DOHH2 (cell line): ENCODE data around the gene SCN5A.

Experiments
- H3F3A ChIP-seq: fragments of 200-600 bp; sonication (generic), shearing (Covaris generic); 2 replicates; pipeline ENCODE4 v1.6.0; 2016; ENCODE audit warnings: antibody characterized with exemption, mild to moderate bottlenecking; ENCODE audit not compliant: control insufficient read depth, insufficient read depth
- H3K27ac ChIP-seq: fragments of 200-600 bp; sonication (generic); 2 replicates; pipeline ENCODE4 v1.5.1; 2014; ENCODE audit warnings: low read depth, mild to moderate bottlenecking, low read length, moderate library complexity
- H3K27me3 ChIP-seq: fragments of 200-600 bp; sonication (generic); 2 replicates; pipeline ENCODE4 v1.6.1; 2014; ENCODE audit warnings: mild to moderate bottlenecking, low read length, mixed read lengths; ENCODE audit not compliant: control insufficient read depth
- H3K36me3 ChIP-seq: fragments of 200-600 bp; sonication (generic); 2 replicates; pipeline ENCODE4 v1.6.1; 2014; ENCODE audit warnings: mild to moderate bottlenecking, low read length, moderate library complexity, mixed read lengths; ENCODE audit not compliant: control insufficient read depth
- H3K4me1 ChIP-seq: fragments of 200-600 bp; sonication (generic); 2 replicates; pipeline ENCODE4 v1.6.1; 2014; ENCODE audit warnings: mild to moderate bottlenecking, low read length, mixed read lengths; ENCODE audit not compliant: control insufficient read depth
- H3K4me2 ChIP-seq: fragments of 200-600 bp; sonication (generic); 2 replicates; pipeline ENCODE4 v1.6.0; 2014; ENCODE audit warnings: mild to moderate bottlenecking, low read length, moderate library complexity
- H3K4me3 ChIP-seq: fragments of 200-600 bp; sonication (generic); 2 replicates; pipeline ENCODE4 v1.5.1; 2014; ENCODE audit warnings: mild to moderate bottlenecking, low read length, mixed read lengths
- H3K79me2 ChIP-seq: fragments of 200-600 bp; sonication (generic); 2 replicates; pipeline ENCODE4 v1.6.1; 2014; ENCODE audit warnings: mild to moderate bottlenecking, low read length, mixed read lengths; ENCODE audit not compliant: control insufficient read depth
- H3K9me2 ChIP-seq: fragments of 200-600 bp; sonication (generic); replicated peaks from 2 replicates; pipeline ENCODE4 v1.6.1; 2014; ENCODE audit warnings: mild to moderate bottlenecking, low read length, mixed read lengths; ENCODE audit not compliant: control insufficient read depth
- H3K9me3 ChIP-seq: fragments of 200-600 bp; sonication (generic); 2 replicates; pipeline ENCODE4 v1.6.1; 2014; ENCODE audit warnings: antibody characterized with exemption, low read length, mixed read lengths; ENCODE audit not compliant: control insufficient read depth, insufficient read depth
- H4K20me1 ChIP-seq: fragments of 200-600 bp; sonication (generic); 2 replicates; pipeline ENCODE4 v1.6.0; 2014; ENCODE audit warnings: low read depth, mild to moderate bottlenecking, antibody characterized with exemption, low read length, moderate library complexity; ENCODE audit not compliant: control insufficient read depth, insufficient read depth
- EZH2phosphoT487 ChIP-seq: fragments of 200-600 bp; sonication (generic); IDR thresholded peaks from 2 replicates; pipeline ENCODE4 v1.6.1; 2017; ENCODE audit warnings: borderline replicate concordance, mild to moderate bottlenecking, antibody characterized with exemption, low read length, moderate library complexity, mixed read lengths
- TF ChIP-seq, protein P1 (sequence below): fragments of 200-600 bp; sonication (generic); IDR thresholded peaks from one replicate; pipeline ENCODE4 v1.5.1; 2014; ENCODE audit warnings: antibody characterized with exemption, mild to moderate bottlenecking, low read depth, low read length; ENCODE audit not compliant: poor library complexity, severe bottlenecking

Gene SCN5A

DNA sequence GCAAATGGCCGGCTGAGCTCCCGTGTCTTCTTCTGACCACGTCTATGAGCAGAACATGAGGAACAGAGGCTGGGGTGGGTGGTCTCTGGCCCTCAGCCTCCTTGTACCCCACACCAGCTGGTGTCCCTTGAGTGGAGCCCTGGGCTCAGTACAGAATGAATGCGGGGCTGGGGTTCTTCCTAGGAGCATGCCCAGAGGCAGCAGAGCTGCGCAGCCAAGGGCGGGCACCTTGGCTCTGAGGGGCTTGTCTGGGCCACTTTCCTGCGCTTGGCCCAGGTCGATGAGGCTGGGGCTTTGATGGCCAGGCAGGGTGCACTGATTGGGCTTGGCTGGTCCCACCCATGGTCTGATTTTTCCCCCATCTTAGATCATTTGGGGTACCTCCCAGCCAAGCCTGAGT, 6.4 kb downstream of the SCN5A start:
- no peak overlapping the region for H3K4me2 ChIP-seq
- H3K4me3 ChIP-seq, result no peak overlapping the region
- H3K9me3 ChIP-seq, result no peaks in the 10 kb centered on the region
- no peaks in the 10 kb centered on the region for H3K9me2 ChIP-seq
- no peaks in the 10 kb centered on the region for H3K27me3 ChIP-seq
- H3K79me2 ChIP-seq, result no peaks in the 10 kb centered on the region
- no peak for TF ChIP-seq EZH2phosphoT487
- TF ChIP-seq, protein P1, sequence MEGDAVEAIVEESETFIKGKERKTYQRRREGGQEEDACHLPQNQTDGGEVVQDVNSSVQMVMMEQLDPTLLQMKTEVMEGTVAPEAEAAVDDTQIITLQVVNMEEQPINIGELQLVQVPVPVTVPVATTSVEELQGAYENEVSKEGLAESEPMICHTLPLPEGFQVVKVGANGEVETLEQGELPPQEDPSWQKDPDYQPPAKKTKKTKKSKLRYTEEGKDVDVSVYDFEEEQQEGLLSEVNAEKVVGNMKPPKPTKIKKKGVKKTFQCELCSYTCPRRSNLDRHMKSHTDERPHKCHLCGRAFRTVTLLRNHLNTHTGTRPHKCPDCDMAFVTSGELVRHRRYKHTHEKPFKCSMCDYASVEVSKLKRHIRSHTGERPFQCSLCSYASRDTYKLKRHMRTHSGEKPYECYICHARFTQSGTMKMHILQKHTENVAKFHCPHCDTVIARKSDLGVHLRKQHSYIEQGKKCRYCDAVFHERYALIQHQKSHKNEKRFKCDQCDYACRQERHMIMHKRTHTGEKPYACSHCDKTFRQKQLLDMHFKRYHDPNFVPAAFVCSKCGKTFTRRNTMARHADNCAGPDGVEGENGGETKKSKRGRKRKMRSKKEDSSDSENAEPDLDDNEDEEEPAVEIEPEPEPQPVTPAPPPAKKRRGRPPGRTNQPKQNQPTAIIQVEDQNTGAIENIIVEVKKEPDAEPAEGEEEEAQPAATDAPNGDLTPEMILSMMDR, result no peak
- H3F3A ChIP-seq, result no peaks in the 10 kb centered on the region
- no peaks in the 10 kb centered on the region for H3K36me3 ChIP-seq
- no peak overlapping the region for H3K27ac ChIP-seq
- no peaks in the 10 kb centered on the region for H4K20me1 ChIP-seq
- no peaks in the 10 kb centered on the region for H3K4me1 ChIP-seq

DNA sequence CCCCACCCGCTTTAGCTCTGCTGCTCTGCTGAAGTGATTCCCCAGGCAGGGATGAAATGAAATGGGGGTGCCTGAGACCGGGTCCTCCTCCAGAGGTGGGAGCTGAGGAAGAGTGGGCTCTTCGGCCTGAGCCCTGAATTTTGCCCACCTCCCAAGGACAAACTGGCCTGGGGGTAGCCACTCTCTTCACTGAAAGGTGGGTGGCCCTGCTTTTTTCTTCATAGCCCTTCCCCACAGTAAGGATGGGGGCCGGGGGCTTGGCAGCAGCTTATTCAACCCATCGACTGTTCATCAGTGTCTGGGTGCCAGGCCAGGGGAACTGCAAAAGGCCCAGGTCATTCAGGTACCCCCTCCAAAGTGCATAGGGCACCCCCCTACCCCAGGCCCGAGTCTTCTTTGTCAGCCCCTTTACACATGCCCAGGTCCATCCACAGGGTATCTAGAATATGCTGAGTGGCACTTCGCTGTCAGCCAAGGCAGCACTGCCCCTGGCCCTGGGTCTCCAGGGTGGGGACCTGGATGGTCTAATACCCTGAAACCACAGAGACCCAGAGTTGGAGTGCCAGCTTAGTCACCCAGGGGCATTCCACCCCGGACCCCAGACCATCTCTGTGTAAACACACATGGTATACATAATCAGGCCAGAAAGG, 7.9 kb downstream of the SCN5A start:
- no peaks in the 10 kb centered on the region for H3K9me3 ChIP-seq
- no peak overlapping the region for H3K27ac ChIP-seq
- H3K4me3 ChIP-seq, result no peak overlapping the region
- no peaks in the 10 kb centered on the region for H3K36me3 ChIP-seq
- no peaks in the 10 kb centered on the region for H3K79me2 ChIP-seq
- no peaks in the 10 kb centered on the region for H3K27me3 ChIP-seq
- TF ChIP-seq, protein P1, result no peak
- TF ChIP-seq EZH2phosphoT487, result no peak
- H3K4me1 ChIP-seq, result no peaks in the 10 kb centered on the region
- H3F3A ChIP-seq, result no peaks in the 10 kb centered on the region
- H3K4me2 ChIP-seq, result no peak overlapping the region
- H3K9me2 ChIP-seq, result no peaks in the 10 kb centered on the region
- no peaks in the 10 kb centered on the region for H4K20me1 ChIP-seq

DNA sequence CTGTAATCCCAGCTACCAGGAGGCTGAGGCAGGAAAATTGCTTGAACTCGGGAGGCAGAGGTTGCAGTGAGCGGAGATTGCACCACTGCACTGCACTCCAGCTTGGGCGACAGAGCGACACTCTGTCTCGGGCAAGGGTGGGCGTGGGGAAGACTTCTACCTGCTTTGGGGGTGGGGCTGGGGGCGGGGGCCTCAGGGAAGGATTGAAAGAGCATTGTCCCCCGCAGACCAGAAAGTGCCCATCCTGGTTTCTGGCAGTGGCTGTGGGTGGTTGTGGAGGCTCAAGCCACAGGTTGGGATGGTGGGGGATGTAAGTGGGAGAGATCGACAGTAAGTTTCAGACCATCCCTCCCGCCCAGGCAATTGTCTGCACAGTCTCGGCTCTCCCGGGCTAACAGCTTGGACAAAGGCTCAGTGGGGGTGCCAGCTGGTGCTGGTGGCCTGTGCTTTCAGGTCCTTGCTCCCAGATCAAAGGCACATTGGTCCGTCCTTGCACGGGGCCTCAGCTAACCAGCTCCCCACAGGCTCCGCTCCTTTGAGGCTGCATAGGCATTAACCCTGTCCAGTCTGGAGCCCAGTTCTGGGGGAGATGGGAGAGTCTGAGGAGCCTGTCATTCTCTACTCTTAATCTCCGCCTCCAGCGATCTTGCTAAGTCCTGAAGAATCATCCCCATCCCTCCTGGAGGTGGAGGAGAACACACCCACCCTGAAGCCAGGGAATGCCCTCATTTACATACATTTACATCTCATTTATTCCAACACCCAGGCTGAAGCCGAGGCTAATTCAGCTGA, 8.6 kb downstream of the SCN5A start:
- TF ChIP-seq EZH2phosphoT487, result no peak
- TF ChIP-seq, protein P1, result no peak
- no peaks in the 10 kb centered on the region for H3F3A ChIP-seq
- no peaks in the 10 kb centered on the region for H3K9me3 ChIP-seq
- H3K9me2 ChIP-seq, result no peaks in the 10 kb centered on the region
- H3K36me3 ChIP-seq, result no peaks in the 10 kb centered on the region
- no peak overlapping the region for H3K27ac ChIP-seq
- no peak overlapping the region for H3K4me2 ChIP-seq
- H3K79me2 ChIP-seq, result no peaks in the 10 kb centered on the region
- H3K4me3 ChIP-seq, result no peak overlapping the region
- H4K20me1 ChIP-seq, result no peaks in the 10 kb centered on the region
- H3K4me1 ChIP-seq, result no peaks in the 10 kb centered on the region
- no peaks in the 10 kb centered on the region for H3K27me3 ChIP-seq
